HCT116 (cell line): ENCODE data around the gene CHD3. TPM values are rescaled to one million over a fixed set of nuclear protein-coding genes. Genes with fewer than 3 reads are reported as not detected.

ENCODE experiments used
- ATAC-seq: fragments of 200-7000 bp; cut with Tn5 transposase; 2 replicates; pipeline ENCODE4 v1.9.1; 2020; ENCODE audit warnings: mild to moderate bottlenecking, moderate library complexity
- BruUV-seq: library from RNA; stranded (reverse); fragments of 400-500 nt; replicated peaks from 2 replicates; lab custom pipeline; 2021; lab: Mats Ljungman, UMichigan
- CTCF ChIA-PET: fragments of 300-600 bp; sonication (Branson Sonifier 250); formaldehyde crosslinking; loops from one replicate; lab custom pipeline; 2021; ENCODE audit warnings: antibody characterized with exemption; lab: Charles Lee
- POLR2A ChIA-PET: fragments of 300-600, 350-600 bp; sonication (Branson Sonifier 250); formaldehyde crosslinking; loops from one replicate; lab custom pipeline; 2021; ENCODE audit warnings: antibody characterized with exemption; lab: Charles Lee
- RAD21 ChIA-PET, 2 experiments: fragments of 300-600 bp; sonication (Branson Sonifier 250); formaldehyde crosslinking; loops; one replicate each; lab custom pipeline; 2023; ENCODE audit warnings: low total read pairs in 2 of 2; ENCODE audit not compliant: uncharacterized antibody in 2 of 2, unreplicated experiment in 2 of 2, low non-redundant PET in 1 of 2; lab: Charles Lee
- DNase-seq: peaks from one replicate; pipeline ENCODE4 v3.0.0-alpha.2; 2010; ENCODE audit warnings: low read depth, low spot score
- H2AFZ ChIP-seq: fragments of 200-600 bp; shearing (Covaris generic), sonication (generic); 2 replicates; pipeline ENCODE4 v1.6.1; 2017; ENCODE audit warnings: low read depth, mixed run types, mixed read lengths, antibody characterized with exemption, low read length; ENCODE audit not compliant: poor library complexity, severe bottlenecking
- H3K27ac ChIP-seq: 2 replicates; pipeline ENCODE4 v1.5.1; 2012; ENCODE audit warnings: low read depth, low read length
- H3K27me3 ChIP-seq: fragments of 200-600 bp; sonication (generic); 2 replicates; pipeline ENCODE4 v1.6.1; 2016; ENCODE audit warnings: mixed run types, low read length, mixed read lengths; ENCODE audit not compliant: insufficient read depth
- H3K36me3 ChIP-seq, 2 experiments: fragments of 200-500 bp in 1 of 2; fragments of 200-600 bp in 1 of 2; sonication (Bioruptor generic) in 1 of 2; sonication (generic) in 1 of 2; 2 replicates each; pipeline versions ENCODE4 v1.5.1 to v1.6.1; 2014 to 2016; ENCODE audit warnings: low read length in 2 of 2, inconsistent platforms in 1 of 2, mixed read lengths in 1 of 2, mixed run types in 1 of 2; ENCODE audit not compliant: insufficient read depth in 2 of 2, control insufficient read depth in 1 of 2
- H3K4me1 ChIP-seq, 2 experiments: fragments of 200-600 bp in 1 of 2; sonication (generic) in 1 of 2; 2 replicates each; pipeline versions ENCODE4 v1.5.1 to v1.6.1; 2012 to 2017; ENCODE audit warnings: low read length in 2 of 2, inconsistent platforms in 1 of 2, mild to moderate bottlenecking in 1 of 2, mixed read lengths in 1 of 2, mixed run types in 1 of 2, moderate library complexity in 1 of 2; ENCODE audit not compliant: insufficient read depth in 2 of 2, control insufficient read depth in 1 of 2
- H3K4me2 ChIP-seq: fragments of 200-600 bp; sonication (generic); 2 replicates; pipeline ENCODE4 v1.6.1; 2017; ENCODE audit warnings: mixed run types, low read length, mixed read lengths
- H3K4me3 ChIP-seq, 2 experiments: fragments of 200-600 bp in 1 of 2; sonication (generic) in 1 of 2; replicated peaks in 1 of 2; 2 replicates each; pipeline ENCODE4 v1.5.1; 2011 to 2016; ENCODE audit warnings: low read length in 2 of 2, control low read depth in 1 of 2, low read depth in 1 of 2, mild to moderate bottlenecking in 1 of 2, mixed read lengths in 1 of 2, mixed run types in 1 of 2
- H3K79me2 ChIP-seq: fragments of 200-600 bp; sonication (generic); 2 replicates; pipeline ENCODE4 v1.6.1; 2017; ENCODE audit warnings: mild to moderate bottlenecking, mixed run types, low read length, moderate library complexity, mixed read lengths; ENCODE audit not compliant: insufficient read depth
- H3K9ac ChIP-seq: fragments of 200-600 bp; sonication (generic); 2 replicates; pipeline ENCODE4 v1.6.1; 2016; ENCODE audit warnings: low read length, mixed read lengths
- H3K9me2 ChIP-seq: fragments of 200-600 bp; sonication (generic), shearing (Covaris generic); 2 replicates; pipeline ENCODE4 v1.6.1; 2017; ENCODE audit warnings: mixed run types, mild to moderate bottlenecking, moderate library complexity; ENCODE audit not compliant: insufficient read depth
- H3K9me3 ChIP-seq, 2 experiments: fragments of 200-500 bp in 1 of 2; fragments of 200-600 bp in 1 of 2; sonication (Bioruptor generic) in 1 of 2; sonication (generic) in 1 of 2; 2 replicates each; pipeline ENCODE4 v1.6.1; 2014 to 2017; ENCODE audit warnings: low read length in 2 of 2, mixed read lengths in 2 of 2, inconsistent platforms in 1 of 2, low read depth in 1 of 2, mild to moderate bottlenecking in 1 of 2, mixed run types in 1 of 2, moderate library complexity in 1 of 2; ENCODE audit not compliant: control insufficient read depth in 1 of 2, insufficient read depth in 1 of 2
- H4K20me1 ChIP-seq: fragments of 200-600 bp; sonication (generic), shearing (Covaris generic); 2 replicates; pipeline ENCODE4 v1.6.1; 2017; ENCODE audit warnings: mixed run types, mild to moderate bottlenecking, moderate library complexity; ENCODE audit not compliant: insufficient read depth
- CBX3 ChIP-seq: IDR thresholded peaks from 2 replicates; pipeline ENCODE4 v1.6.1; 2012; ENCODE audit warnings: low read depth
- CEBPB ChIP-seq: IDR thresholded peaks from 2 replicates; pipeline ENCODE4 v1.6.1; 2012; ENCODE audit warnings: low read depth
- CTCF ChIP-seq, 3 experiments: fragments of 200-600 bp in 1 of 3; sonication (generic) in 1 of 3; IDR thresholded peaks in 2 of 3; conservative IDR thresholded peaks in 1 of 3; 2 replicates each; pipeline ENCODE4 v1.5.1; 2012 to 2017; ENCODE audit warnings: low read depth in 2 of 3, low read length in 2 of 3, antibody characterized with exemption in 1 of 3, borderline replicate concordance in 1 of 3, control low read depth in 1 of 3, mild to moderate bottlenecking in 1 of 3, mixed read lengths in 1 of 3, mixed run types in 1 of 3, moderate library complexity in 1 of 3; ENCODE audit not compliant: insufficient read depth in 1 of 3
- EGR1 ChIP-seq: IDR thresholded peaks from 2 replicates; pipeline ENCODE4 v1.6.1; 2012; ENCODE audit warnings: low read depth
- ELF1 ChIP-seq: IDR thresholded peaks from 2 replicates; pipeline ENCODE4 v1.6.1; 2012; ENCODE audit warnings: low read depth, borderline replicate concordance
- EZH2 ChIP-seq: fragments of 200-600 bp; sonication (generic); IDR thresholded peaks from 2 replicates; pipeline ENCODE4 v1.6.1; 2017; ENCODE audit warnings: antibody characterized with exemption, mixed run types
- JUND ChIP-seq: IDR thresholded peaks from 2 replicates; pipeline ENCODE4 v1.6.1; 2012
- MAX ChIP-seq: IDR thresholded peaks from 2 replicates; pipeline ENCODE4 v1.6.1; 2012
- POLR2AphosphoS5 ChIP-seq: IDR thresholded peaks from 2 replicates; pipeline ENCODE4 v1.6.1; 2011; ENCODE audit warnings: mild to moderate bottlenecking, low read depth, low read length, moderate library complexity
- RAD21 ChIP-seq: IDR thresholded peaks from 2 replicates; pipeline ENCODE4 v1.6.1; 2012; ENCODE audit warnings: low read depth, mild to moderate bottlenecking
- SRF ChIP-seq: IDR thresholded peaks from 2 replicates; pipeline ENCODE4 v1.6.1; 2012; ENCODE audit warnings: low read depth
- YY1 ChIP-seq: IDR thresholded peaks from 2 replicates; pipeline ENCODE4 v1.6.1; 2011; ENCODE audit warnings: low read length, low read depth, moderate library complexity, mild to moderate bottlenecking; ENCODE audit not compliant: insufficient replicate concordance; ENCODE audit errors: extremely low read depth
- ZBTB33 ChIP-seq: IDR thresholded peaks from 2 replicates; pipeline ENCODE4 v1.6.1; 2011; ENCODE audit warnings: mild to moderate bottlenecking, low read length, moderate library complexity; ENCODE audit not compliant: insufficient replicate concordance; ENCODE audit errors: extremely low read depth
- ZFX ChIP-seq: fragments of 450-650 bp; IDR thresholded peaks from 2 replicates; pipeline ENCODE4 v1.6.1; 2017
- intact Hi-C: fragments of 100-400 bp; cut with micrococcal nuclease; formaldehyde crosslinking; loops from 2 replicates; pipeline ENCODE4 v1.10.0; 2022
- total RNA-seq: library from RNA; stranded (reverse); gene quantifications from one replicate; pipeline ENCODE4 v1.2.1, GENCODE V29; 2021; ENCODE audit not compliant: unreplicated experiment

Gene CHD3
- total RNA-seq, 1 experiment from 2014 or later: 54.8 TPM

GRCh38 chr17:7841396-7841914, 47.1 kb upstream of the CHD3 start:
- TF ChIP-seq CBX3 (no peak), CEBPB (no peak), CTCF (IDR thresholded peaks at IDR 0.05 in 2 of 3, conservative IDR thresholded peaks at IDR 0.05 in 1 of 3; ENCODE audit: borderline replicate concordance in 1 of 3, insufficient read depth in 1 of 3, low read depth in 2 of 3, low read length in 2 of 3) (no peak), ELF1 (no peak), ZBTB33 (no peak), POLR2AphosphoS5 (peak; percentile 60), JUND (no peak), EGR1 (no peak), EZH2 (no peak), RAD21 (no peak), MAX (no peak), SRF (no peak), YY1 (no peak), ZFX (0 out of 2 replicates have a peak, but pooled peaks have one; percentile 48)
- Histone ChIP-seq H3K79me2 (peaks cover 61% of the 10 kb centered on the region), H3K36me3 (peaks cover 0 to 4% of the 10 kb centered on the region in 2 experiments; a peak in 2 of 4 replicates), H3K9me2 (no peaks in the 10 kb centered on the region), H3K4me3 (peak overlapping the region; percentile 92 to 94), H3K9me3 (no peaks in the 10 kb centered on the region), H4K20me1 (no peaks in the 10 kb centered on the region), H3K4me2 (peak overlapping the region; percentile 99), H3K27ac (peak overlapping the region; percentile 97), H3K9ac (peak overlapping the region; percentile 99), H3K27me3 (no peaks in the 10 kb centered on the region), H3K4me1 (peaks cover 41 to 63% of the 10 kb centered on the region in 2 experiments), H2AFZ (no peak overlapping the region)
- RAD21 ChIA-PET: interaction anchor here in 1 of 2 experiments (1.9 kb wide), 1 partner anchor 16 kb away, joined by 4 read pairs; no protein-coding TSS in a partner anchor
- intact Hi-C loops: loop anchor here (5.0 kb wide), 1 partner anchor 99 kb away; no protein-coding TSS in a partner anchor
- POLR2A ChIA-PET: interaction anchor here (0.6 to 2.5 kb wide), 4 partner anchors 10 to 217 kb away, joined by 3 to 15 read pairs (median 6); partner anchors contain the start of gene NAA38
- DNase-seq: no peak
- BruUV-seq: no TSS peak
- peak; percentile 18 for ATAC-seq
- CTCF ChIA-PET: interaction anchor here (0.6 to 1.0 kb wide), 2 partner anchors 147 to 438 kb away, joined by 3 to 4 read pairs; partner anchors contain the start of gene TMEM256
